Caco-2 (cell line): ENCODE measurements around the gene RAB3B. TPM values are rescaled to one million over a fixed set of nuclear protein-coding genes. Genes with fewer than 3 reads are reported as not detected.

Source experiments
- BruUV-seq: library from RNA; stranded (reverse); fragments of 400-500 nt; replicated peaks from 2 replicates; lab custom pipeline; 2021; lab: Mats Ljungman, UMichigan
- CTCF ChIA-PET: fragments of 300-600 bp; sonication (Branson Sonifier 250); formaldehyde crosslinking; loops from one replicate; lab custom pipeline; 2022; ENCODE audit warnings: antibody characterized with exemption; lab: Charles Lee
- POLR2A ChIA-PET: fragments of 300-600 bp; sonication (Branson Sonifier 250); formaldehyde crosslinking; loops from one replicate; lab custom pipeline; 2022; ENCODE audit warnings: antibody characterized with exemption; lab: Charles Lee
- DNase-seq, 2 experiments: peaks; one replicate each; pipeline versions ENCODE4 v3.0.0 to v3.0.0-alpha.2; 2020 to 2022
- H3K27me3 ChIP-seq: replicated peaks from 2 replicates; pipeline ENCODE4 v1.6.0; 2011; ENCODE audit warnings: low read length; ENCODE audit not compliant: control insufficient read depth, insufficient read depth
- H3K36me3 ChIP-seq: 2 replicates; pipeline ENCODE4 v1.5.1; 2011; ENCODE audit warnings: low read length; ENCODE audit not compliant: control insufficient read depth, insufficient read depth
- H3K4me1 ChIP-seq: fragments of 250-450 bp; sonication (Bioruptor Pico); 2 replicates; pipeline ENCODE4 v1.5.1; 2020; ENCODE audit warnings: mild to moderate bottlenecking
- H3K4me3 ChIP-seq: 2 replicates; pipeline ENCODE4 v1.5.1; 2011; ENCODE audit warnings: low read depth, mild to moderate bottlenecking, control low read depth, low read length
- H3K9me3 ChIP-seq: fragments of 250-450 bp; sonication (Bioruptor Pico); 2 replicates; pipeline ENCODE4 v1.5.1; 2020; ENCODE audit warnings: mild to moderate bottlenecking, moderate library complexity
- H3K27ac Mint-ChIP-seq: one replicate; pipeline ENCODE4 v1.8.0; 2022; ENCODE audit warnings: mixed read lengths; ENCODE audit not compliant: unreplicated experiment
- H3K27me3 Mint-ChIP-seq: one replicate; pipeline ENCODE4 v1.8.0; 2022; ENCODE audit warnings: mixed read lengths; ENCODE audit not compliant: insufficient read depth, unreplicated experiment
- H3K36me3 Mint-ChIP-seq: one replicate; pipeline ENCODE4 v1.8.0; 2022; ENCODE audit warnings: mild to moderate bottlenecking, mixed read lengths; ENCODE audit not compliant: insufficient read depth, unreplicated experiment
- H3K4me1 Mint-ChIP-seq: one replicate; pipeline ENCODE4 v1.8.0; 2022; ENCODE audit warnings: low read depth, mixed read lengths; ENCODE audit not compliant: unreplicated experiment
- H3K4me3 Mint-ChIP-seq: one replicate; pipeline ENCODE4 v1.8.0; 2022; ENCODE audit warnings: mild to moderate bottlenecking, moderate library complexity, mixed read lengths; ENCODE audit not compliant: unreplicated experiment
- H3K9me3 Mint-ChIP-seq: one replicate; pipeline ENCODE4 v1.8.0; 2022; ENCODE audit warnings: mixed read lengths; ENCODE audit not compliant: unreplicated experiment
- intact Hi-C: fragments of 100-400 bp; cut with micrococcal nuclease; formaldehyde crosslinking; loops from one replicate; pipeline ENCODE4 v1.10.0; 2022; ENCODE audit not compliant: unreplicated experiment
- total RNA-seq: library from RNA; stranded (reverse); gene quantifications from 2 replicates; pipeline ENCODE4 v1.2.3, GENCODE V29; 2022
- TF ChIP-seq, protein P1 (sequence below), 2 experiments: fragments of 200-600 bp in 1 of 2; IDR thresholded peaks; 1 replicate in 1 of 2; 2 replicates in 1 of 2; pipeline versions ENCODE4 v1.5.1 to v1.8.0; 2011 to 2022; ENCODE audit warnings: antibody characterized with exemption in 1 of 2, control low read depth in 1 of 2, inconsistent platforms in 1 of 2, low read depth in 1 of 2, low read length in 1 of 2, mild to moderate bottlenecking in 1 of 2, moderate library complexity in 1 of 2; ENCODE audit not compliant: insufficient read depth in 1 of 2, severe bottlenecking in 1 of 2, unreplicated experiment in 1 of 2

The RAB3B gene
- total RNA-seq, 1 experiment from 2014 or later = 11.6 TPM

DNA sequence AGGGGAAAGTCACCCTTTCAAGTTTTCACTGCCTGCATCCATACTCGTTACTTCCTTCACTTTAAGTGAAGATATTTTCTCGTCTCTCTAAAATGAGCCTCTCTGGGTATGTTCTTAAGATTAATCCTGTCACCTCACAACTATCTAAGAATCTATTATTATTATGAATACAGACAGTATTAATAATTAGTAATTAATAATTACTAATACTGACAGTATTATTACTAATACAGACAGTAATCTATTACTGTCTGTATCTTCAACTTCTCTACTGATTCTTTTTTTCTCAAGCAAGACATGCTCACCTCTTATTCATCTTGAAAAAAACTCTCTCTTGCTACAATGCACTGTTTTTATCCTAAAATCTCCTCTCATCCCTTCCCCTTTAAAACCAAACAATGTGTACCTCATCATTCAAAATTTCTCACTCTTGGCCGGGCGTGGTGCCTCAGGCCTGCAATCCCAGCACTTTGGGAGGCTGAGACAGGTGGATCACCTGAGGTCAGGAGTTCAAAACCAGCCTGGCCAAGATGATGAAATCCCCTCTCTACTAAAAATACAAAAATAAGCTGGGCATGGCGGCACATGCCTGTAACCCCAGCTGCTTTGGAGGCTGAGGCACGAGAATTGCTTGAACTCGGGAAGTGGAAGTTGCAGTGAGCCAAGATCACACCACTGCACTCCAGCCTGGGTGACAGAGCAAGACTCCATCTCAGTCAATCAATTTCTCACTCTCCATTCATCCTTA lies 119.7 kb downstream of the RAB3B start:
- TF ChIP-seq, protein P1, sequence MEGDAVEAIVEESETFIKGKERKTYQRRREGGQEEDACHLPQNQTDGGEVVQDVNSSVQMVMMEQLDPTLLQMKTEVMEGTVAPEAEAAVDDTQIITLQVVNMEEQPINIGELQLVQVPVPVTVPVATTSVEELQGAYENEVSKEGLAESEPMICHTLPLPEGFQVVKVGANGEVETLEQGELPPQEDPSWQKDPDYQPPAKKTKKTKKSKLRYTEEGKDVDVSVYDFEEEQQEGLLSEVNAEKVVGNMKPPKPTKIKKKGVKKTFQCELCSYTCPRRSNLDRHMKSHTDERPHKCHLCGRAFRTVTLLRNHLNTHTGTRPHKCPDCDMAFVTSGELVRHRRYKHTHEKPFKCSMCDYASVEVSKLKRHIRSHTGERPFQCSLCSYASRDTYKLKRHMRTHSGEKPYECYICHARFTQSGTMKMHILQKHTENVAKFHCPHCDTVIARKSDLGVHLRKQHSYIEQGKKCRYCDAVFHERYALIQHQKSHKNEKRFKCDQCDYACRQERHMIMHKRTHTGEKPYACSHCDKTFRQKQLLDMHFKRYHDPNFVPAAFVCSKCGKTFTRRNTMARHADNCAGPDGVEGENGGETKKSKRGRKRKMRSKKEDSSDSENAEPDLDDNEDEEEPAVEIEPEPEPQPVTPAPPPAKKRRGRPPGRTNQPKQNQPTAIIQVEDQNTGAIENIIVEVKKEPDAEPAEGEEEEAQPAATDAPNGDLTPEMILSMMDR (IDR thresholded peaks at IDR 0.05; ENCODE audit: insufficient read depth in 1 of 2, low read depth in 1 of 2, low read length in 1 of 2, severe bottlenecking in 1 of 2, unreplicated experiment in 1 of 2) = no peak
- peaks cover 6% of the 10 kb centered on the region for H3K36me3 Mint-ChIP-seq
- CTCF ChIA-PET = no interaction called here
- no peak for DNase-seq
- no peaks in the 10 kb centered on the region for H3K9me3 Mint-ChIP-seq
- H3K27me3 Mint-ChIP-seq = no peaks in the 10 kb centered on the region
- POLR2A ChIA-PET = no interaction called here
- H3K4me3 Mint-ChIP-seq = no peak overlapping the region
- no peak overlapping the region for H3K27ac Mint-ChIP-seq
- Histone ChIP-seq H3K4me1 (no peaks in the 10 kb centered on the region), H3K27me3 (no peaks in the 10 kb centered on the region), H3K9me3 (no peaks in the 10 kb centered on the region), H3K4me3 (no peak overlapping the region), H3K36me3 (no peaks in the 10 kb centered on the region)
- H3K4me1 Mint-ChIP-seq = peaks cover 21% of the 10 kb centered on the region
- intact Hi-C loops = no loop called here
- BruUV-seq = no TSS peak

DNA sequence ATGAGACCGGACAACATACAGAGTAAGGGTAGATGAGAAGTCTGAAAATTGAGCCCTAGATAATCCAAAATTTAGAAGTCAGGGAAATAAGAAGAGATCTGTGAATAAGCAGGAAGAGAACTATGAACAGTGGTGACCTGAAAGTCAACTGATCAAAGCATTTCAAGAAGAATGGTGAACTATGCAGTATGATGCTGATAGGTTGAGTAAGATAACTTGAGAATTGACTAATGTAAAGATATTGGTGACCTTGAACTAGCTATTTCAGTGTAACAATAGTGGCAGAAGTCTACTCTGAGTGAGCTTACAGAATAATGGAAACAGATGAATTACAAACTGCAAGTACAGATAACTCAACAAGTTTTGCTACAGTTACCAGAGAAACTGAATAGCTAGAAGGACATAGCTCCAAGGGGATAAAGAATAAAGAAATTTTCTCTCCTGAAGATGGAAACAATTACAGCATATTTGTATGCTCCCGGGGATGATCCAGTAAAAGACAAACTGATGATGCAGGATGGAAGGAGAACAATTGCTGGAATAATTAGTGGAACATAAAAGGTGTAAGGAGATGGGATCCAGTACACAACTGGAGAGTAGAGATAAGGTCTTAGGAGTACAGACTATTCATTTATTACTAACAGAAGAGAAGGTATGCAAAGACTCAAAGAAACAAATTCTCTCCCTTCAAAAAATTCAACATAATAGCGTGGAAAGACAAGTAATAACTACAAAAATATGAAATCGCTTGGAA lies 122.8 kb downstream of the RAB3B start:
- H3K27me3 ChIP-seq = no peaks in the 10 kb centered on the region
- no peaks in the 10 kb centered on the region for H3K9me3 ChIP-seq
- intact Hi-C loops = no loop called here
- no peaks in the 10 kb centered on the region for H3K36me3 ChIP-seq
- Mint-ChIP-seq H3K4me1 (peaks cover 21% of the 10 kb centered on the region), H3K9me3 (no peaks in the 10 kb centered on the region), H3K4me3 (no peak overlapping the region), H3K27ac (no peak overlapping the region), H3K36me3 (peaks cover 6% of the 10 kb centered on the region), H3K27me3 (no peaks in the 10 kb centered on the region)
- ChIA-PET CTCF (no interaction called here), POLR2A (no interaction called here)
- no TSS peak for BruUV-seq
- no peaks in the 10 kb centered on the region for H3K4me1 ChIP-seq
- DNase-seq = no peak
- H3K4me3 ChIP-seq = no peak overlapping the region
- TF ChIP-seq, protein P1 (IDR thresholded peaks at IDR 0.05; ENCODE audit: insufficient read depth in 1 of 2, low read depth in 1 of 2, low read length in 1 of 2, severe bottlenecking in 1 of 2, unreplicated experiment in 1 of 2) = no peak

- H3K4me3 Mint-ChIP-seq = no peak overlapping the region
- intact Hi-C loops = no loop called here
- TF ChIP-seq, protein P1 (IDR thresholded peaks at IDR 0.05; ENCODE audit: insufficient read depth in 1 of 2, low read depth in 1 of 2, low read length in 1 of 2, severe bottlenecking in 1 of 2, unreplicated experiment in 1 of 2) = no peak
- no peak for DNase-seq
- ChIA-PET CTCF (no interaction called here), POLR2A (no interaction called here)
- no TSS peak for BruUV-seq
- no peaks in the 10 kb centered on the region for H3K27me3 Mint-ChIP-seq
- H3K36me3 Mint-ChIP-seq = peaks cover 6% of the 10 kb centered on the region
- peaks cover 14% of the 10 kb centered on the region for H3K4me1 Mint-ChIP-seq
- H3K27me3 ChIP-seq = no peaks in the 10 kb centered on the region
- no peaks in the 10 kb centered on the region for H3K36me3 ChIP-seq
- no peak overlapping the region for H3K27ac Mint-ChIP-seq
- H3K9me3 ChIP-seq = no peaks in the 10 kb centered on the region
- H3K4me1 ChIP-seq = no peaks in the 10 kb centered on the region
- no peaks in the 10 kb centered on the region for H3K9me3 Mint-ChIP-seq
- H3K4me3 ChIP-seq = no peak overlapping the region
Measured at GRCh38 chr1:51863384-51863783, 127.1 kb downstream of the RAB3B start.
